ENCODE measurements around the gene AASDH. TPM values are rescaled to one million over a fixed set of nuclear protein-coding genes. Genes with fewer than 3 reads are reported as not detected.

AASDH gene
- total RNA-seq, 1 donor from 2014 or later = 8.6 TPM

- Mint-ChIP-seq H3K36me3 (ENCODE audit: unreplicated experiment) (no peaks in the 10 kb centered on the region), H3K4me3 (ENCODE audit: unreplicated experiment) (no peak overlapping the region), H3K27me3 (ENCODE audit: unreplicated experiment) (no peaks in the 10 kb centered on the region), H3K9me3 (ENCODE audit: unreplicated experiment) (no peaks in the 10 kb centered on the region), H3K4me1 (ENCODE audit: unreplicated experiment) (peaks cover 24% of the 10 kb centered on the region), H3K27ac (ENCODE audit: unreplicated experiment) (no peak overlapping the region)
- no peak for TF ChIP-seq CTCF (IDR thresholded peaks at IDR 0.05)
- no peak for DNase-seq (ENCODE audit: extremely low spot score, unreplicated experiment)
Observed at GRCh38 chr4:56301997-56302496, 85.2 kb downstream of the AASDH start.

DNA sequence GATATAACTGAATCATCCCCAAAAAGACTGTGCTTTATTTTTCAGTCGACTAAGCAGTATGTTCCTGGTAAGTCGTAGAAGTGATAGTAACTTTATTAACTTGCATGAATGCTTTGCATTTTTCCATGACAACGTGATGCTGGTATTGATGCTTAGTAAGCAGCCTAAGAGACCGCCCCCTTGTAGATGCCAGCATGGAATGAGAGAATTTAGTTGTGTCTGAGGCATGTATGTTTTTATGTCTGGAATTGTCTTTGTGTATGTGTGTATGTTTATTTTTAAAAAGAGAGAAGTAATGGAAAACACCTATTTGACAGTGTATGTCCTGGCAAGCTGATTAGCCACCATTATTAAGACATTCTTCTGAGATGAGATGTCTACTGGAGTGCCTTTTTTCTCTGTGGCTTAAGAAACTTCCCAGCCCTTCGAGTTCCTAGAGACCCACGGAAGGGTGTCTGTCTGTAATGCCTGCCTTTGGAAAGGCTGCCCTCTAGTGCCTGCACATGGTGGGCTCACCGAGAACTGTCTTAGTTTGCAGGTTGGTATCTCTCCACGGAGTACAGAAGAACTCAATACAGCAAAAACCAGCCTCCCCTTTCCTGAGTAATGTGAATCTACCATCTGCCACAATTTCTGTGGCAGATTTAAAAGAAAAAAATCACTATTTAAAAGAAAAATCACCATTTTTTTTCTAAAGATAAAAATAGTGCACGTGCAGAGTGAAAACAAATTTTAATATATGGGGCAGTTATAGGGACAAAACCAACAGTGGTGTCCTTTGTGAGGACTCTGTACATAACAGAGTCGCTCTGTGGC lies 85.9 kb downstream of the AASDH start:
- Mint-ChIP-seq H3K4me3 (ENCODE audit: unreplicated experiment) (peak overlapping the region; percentile 26), H3K4me1 (ENCODE audit: unreplicated experiment) (peaks cover 22% of the 10 kb centered on the region), H3K9me3 (ENCODE audit: unreplicated experiment) (no peaks in the 10 kb centered on the region), H3K27me3 (ENCODE audit: unreplicated experiment) (no peaks in the 10 kb centered on the region), H3K36me3 (ENCODE audit: unreplicated experiment) (no peaks in the 10 kb centered on the region), H3K27ac (ENCODE audit: unreplicated experiment) (peak overlapping the region; percentile 79)
- peak; percentile 98 for TF ChIP-seq CTCF (IDR thresholded peaks at IDR 0.05)
- peak; percentile 92 for DNase-seq (ENCODE audit: extremely low spot score, unreplicated experiment)

DNA sequence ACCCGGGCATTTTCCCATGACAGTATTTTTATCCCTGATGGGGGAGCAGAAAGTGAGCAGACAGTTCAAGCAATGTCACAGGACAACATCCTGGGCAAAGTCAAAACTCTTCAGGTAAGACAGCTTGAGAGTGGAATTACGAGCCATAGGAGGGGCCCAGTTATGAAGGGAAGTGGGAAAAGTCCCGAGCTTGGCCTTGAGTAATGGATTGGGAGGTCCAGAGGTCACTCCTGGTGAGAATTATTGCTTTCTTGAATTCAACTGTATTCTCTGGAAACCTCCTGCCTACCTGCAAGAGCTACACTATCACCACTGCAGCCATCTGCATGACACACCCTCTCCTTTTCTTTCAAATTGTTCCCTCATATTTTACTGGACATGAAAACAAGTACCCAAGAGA lies 89.1 kb downstream of the AASDH start:
- Mint-ChIP-seq H3K9me3 (ENCODE audit: unreplicated experiment) (peaks cover 4% of the 10 kb centered on the region), H3K36me3 (ENCODE audit: unreplicated experiment) (no peaks in the 10 kb centered on the region), H3K4me3 (ENCODE audit: unreplicated experiment) (no peak overlapping the region), H3K27me3 (ENCODE audit: unreplicated experiment) (no peaks in the 10 kb centered on the region), H3K4me1 (ENCODE audit: unreplicated experiment) (peaks cover 14% of the 10 kb centered on the region), H3K27ac (ENCODE audit: unreplicated experiment) (no peak overlapping the region)
- no peak for DNase-seq (ENCODE audit: extremely low spot score, unreplicated experiment)
- no peak for TF ChIP-seq CTCF (IDR thresholded peaks at IDR 0.05)

DNA sequence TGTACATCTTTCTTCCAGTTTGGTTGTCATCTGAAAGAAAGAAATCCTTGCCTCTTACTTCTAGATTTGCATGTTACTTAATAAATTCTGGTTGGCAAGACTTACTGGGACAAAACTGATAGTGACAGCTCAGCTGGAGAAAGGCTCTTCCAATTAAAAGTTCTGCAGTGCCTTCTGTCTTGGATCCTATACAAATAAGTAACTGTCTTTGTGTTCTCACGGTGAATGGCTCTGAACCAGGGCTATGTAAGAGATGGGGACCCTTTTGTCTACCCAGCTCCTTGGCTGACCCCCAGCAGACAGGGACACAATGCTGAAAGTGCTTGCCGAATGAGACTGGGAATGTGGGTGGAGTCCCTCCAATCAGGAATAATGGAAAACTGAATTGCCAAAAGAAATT lies 89.5 kb downstream of the AASDH start:
- TF ChIP-seq CTCF (IDR thresholded peaks at IDR 0.05) = no peak
- peaks cover 3% of the 10 kb centered on the region for H3K36me3 Mint-ChIP-seq (ENCODE audit: unreplicated experiment)
- peaks cover 14% of the 10 kb centered on the region for H3K4me1 Mint-ChIP-seq (ENCODE audit: unreplicated experiment)
- H3K27me3 Mint-ChIP-seq (ENCODE audit: unreplicated experiment) = peaks cover 2% of the 10 kb centered on the region
- no peak overlapping the region for H3K4me3 Mint-ChIP-seq (ENCODE audit: unreplicated experiment)
- H3K27ac Mint-ChIP-seq (ENCODE audit: unreplicated experiment) = no peak overlapping the region
- H3K9me3 Mint-ChIP-seq (ENCODE audit: unreplicated experiment) = peaks cover 9% of the 10 kb centered on the region
- no peak for DNase-seq (ENCODE audit: extremely low spot score, unreplicated experiment)

DNA sequence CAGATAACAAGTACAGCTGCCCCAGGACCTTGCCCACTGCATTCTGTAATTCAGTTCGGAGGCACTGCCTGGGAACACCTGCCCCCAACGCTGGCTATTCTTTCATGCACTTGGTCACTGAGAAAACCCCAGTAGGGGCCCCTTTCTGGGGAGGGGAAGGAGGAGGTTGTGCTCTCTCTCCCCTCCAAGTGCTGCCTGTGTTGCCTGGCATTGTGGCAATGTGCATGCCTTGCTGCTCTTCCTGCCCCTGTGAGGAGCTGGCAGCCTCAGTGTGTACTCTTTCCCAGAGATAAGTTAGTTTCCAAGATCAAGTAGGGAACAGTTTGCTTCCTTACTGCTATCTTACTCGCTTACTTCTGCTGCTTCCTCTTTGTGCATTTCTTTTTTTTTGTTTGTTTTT lies 90.8 kb downstream of the AASDH start:
- DNase-seq (ENCODE audit: extremely low spot score, unreplicated experiment) = no peak
- Mint-ChIP-seq H3K4me3 (ENCODE audit: unreplicated experiment) (no peak overlapping the region), H3K9me3 (ENCODE audit: unreplicated experiment) (peaks cover 10% of the 10 kb centered on the region), H3K4me1 (ENCODE audit: unreplicated experiment) (peaks cover 11% of the 10 kb centered on the region), H3K27ac (ENCODE audit: unreplicated experiment) (no peak overlapping the region), H3K36me3 (ENCODE audit: unreplicated experiment) (peaks cover 3% of the 10 kb centered on the region), H3K27me3 (ENCODE audit: unreplicated experiment) (peaks cover 2% of the 10 kb centered on the region)
- no peak for TF ChIP-seq CTCF (IDR thresholded peaks at IDR 0.05)
